ENCODE data around the gene PLBD2.

Gene PLBD2

GRCh38 chr12:113428482-113428881, 70.1 kb downstream of the PLBD2 start:
- H4K20me1 ChIP-seq (ENCODE audit: insufficient read depth, low read length): no peaks in the 10 kb centered on the region
- H3K79me2 ChIP-seq (ENCODE audit: insufficient read depth, low read length): no peaks in the 10 kb centered on the region
- no peaks in the 10 kb centered on the region for H3K36me3 ChIP-seq (ENCODE audit: insufficient read depth, low read length)
- ATAC-seq (ENCODE audit: insufficient read depth, low read depth) (no peak), DNase-seq (no peak)
- H3K9me3 ChIP-seq (ENCODE audit: insufficient read depth, low read length, severe bottlenecking): no peaks in the 10 kb centered on the region
- H3K4me2 ChIP-seq (ENCODE audit: insufficient read depth, low read length): no peak overlapping the region
- TF ChIP-seq CTCF (IDR thresholded peaks at IDR 0.05; ENCODE audit: borderline replicate concordance, extremely low read depth, low read length, poor library complexity, severe bottlenecking) (no peak), EZH2 (IDR thresholded peaks at IDR 0.05; ENCODE audit: borderline replicate concordance, low read depth, low read length, severe bottlenecking) (no peak)
- no peaks in the 10 kb centered on the region for H3K4me1 ChIP-seq (ENCODE audit: insufficient read depth, low read length)
- H3K4me3 ChIP-seq (ENCODE audit: low read depth in 1 of 2, low read length in 2 of 2): no peak overlapping the region
- no peak overlapping the region for H3K27ac ChIP-seq (ENCODE audit: low read length)
- H3K9ac ChIP-seq (ENCODE audit: low read depth, low read length): no peak overlapping the region
- no peaks in the 10 kb centered on the region for H3K27me3 ChIP-seq (ENCODE audit: insufficient read depth, low read length, poor library complexity)
- H2AFZ ChIP-seq (ENCODE audit: low read depth, low read length): no peak overlapping the region

- no peak for ATAC-seq (ENCODE audit: insufficient read depth, low read depth)
- Histone ChIP-seq H3K9me3 (ENCODE audit: insufficient read depth, low read length, severe bottlenecking) (no peaks in the 10 kb centered on the region), H3K4me1 (ENCODE audit: insufficient read depth, low read length) (no peaks in the 10 kb centered on the region), H3K27me3 (ENCODE audit: insufficient read depth, low read length, poor library complexity) (no peaks in the 10 kb centered on the region), H3K4me3 (ENCODE audit: low read depth in 1 of 2, low read length in 2 of 2) (no peak overlapping the region), H3K36me3 (ENCODE audit: insufficient read depth, low read length) (no peaks in the 10 kb centered on the region), H3K9ac (ENCODE audit: low read depth, low read length) (no peak overlapping the region), H2AFZ (ENCODE audit: low read depth, low read length) (no peak overlapping the region), H3K79me2 (ENCODE audit: insufficient read depth, low read length) (no peaks in the 10 kb centered on the region), H4K20me1 (ENCODE audit: insufficient read depth, low read length) (no peaks in the 10 kb centered on the region), H3K4me2 (ENCODE audit: insufficient read depth, low read length) (no peak overlapping the region), H3K27ac (ENCODE audit: low read length) (no peak overlapping the region)
- no peak for DNase-seq
- TF ChIP-seq CTCF (IDR thresholded peaks at IDR 0.05; ENCODE audit: borderline replicate concordance, extremely low read depth, low read length, poor library complexity, severe bottlenecking): no peak
- no peak for TF ChIP-seq EZH2 (IDR thresholded peaks at IDR 0.05; ENCODE audit: borderline replicate concordance, low read depth, low read length, severe bottlenecking)
Observed at GRCh38 chr12:113432986-113433385, 74.6 kb downstream of the PLBD2 start.

GRCh38 chr12:113435367-113435766, 77.0 kb downstream of the PLBD2 start:
- Histone ChIP-seq H3K27ac (ENCODE audit: low read length) (no peak overlapping the region), H3K79me2 (ENCODE audit: insufficient read depth, low read length) (no peaks in the 10 kb centered on the region), H3K9ac (ENCODE audit: low read depth, low read length) (no peak overlapping the region), H3K4me1 (ENCODE audit: insufficient read depth, low read length) (no peaks in the 10 kb centered on the region), H3K4me2 (ENCODE audit: insufficient read depth, low read length) (no peak overlapping the region), H3K4me3 (ENCODE audit: low read depth in 1 of 2, low read length in 2 of 2) (no peak overlapping the region), H3K36me3 (ENCODE audit: insufficient read depth, low read length) (no peaks in the 10 kb centered on the region), H4K20me1 (ENCODE audit: insufficient read depth, low read length) (no peaks in the 10 kb centered on the region), H3K9me3 (ENCODE audit: insufficient read depth, low read length, severe bottlenecking) (no peaks in the 10 kb centered on the region), H2AFZ (ENCODE audit: low read depth, low read length) (no peak overlapping the region), H3K27me3 (ENCODE audit: insufficient read depth, low read length, poor library complexity) (no peaks in the 10 kb centered on the region)
- TF ChIP-seq EZH2 (IDR thresholded peaks at IDR 0.05; ENCODE audit: borderline replicate concordance, low read depth, low read length, severe bottlenecking): no peak
- no peak for TF ChIP-seq CTCF (IDR thresholded peaks at IDR 0.05; ENCODE audit: borderline replicate concordance, extremely low read depth, low read length, poor library complexity, severe bottlenecking)
- DNase-seq (no peak), ATAC-seq (ENCODE audit: insufficient read depth, low read depth) (no peak)

GRCh38 chr12:113436586-113436985, 78.2 kb downstream of the PLBD2 start:
- Histone ChIP-seq H3K79me2 (ENCODE audit: insufficient read depth, low read length) (no peaks in the 10 kb centered on the region), H3K4me3 (ENCODE audit: low read depth in 1 of 2, low read length in 2 of 2) (no peak overlapping the region), H2AFZ (ENCODE audit: low read depth, low read length) (no peak overlapping the region), H3K27ac (ENCODE audit: low read length) (no peak overlapping the region), H3K9ac (ENCODE audit: low read depth, low read length) (no peak overlapping the region), H3K9me3 (ENCODE audit: insufficient read depth, low read length, severe bottlenecking) (no peaks in the 10 kb centered on the region), H4K20me1 (ENCODE audit: insufficient read depth, low read length) (no peaks in the 10 kb centered on the region), H3K4me1 (ENCODE audit: insufficient read depth, low read length) (no peaks in the 10 kb centered on the region), H3K27me3 (ENCODE audit: insufficient read depth, low read length, poor library complexity) (no peaks in the 10 kb centered on the region), H3K36me3 (ENCODE audit: insufficient read depth, low read length) (no peaks in the 10 kb centered on the region), H3K4me2 (ENCODE audit: insufficient read depth, low read length) (no peak overlapping the region)
- ATAC-seq (ENCODE audit: insufficient read depth, low read depth): no peak
- no peak for DNase-seq
- TF ChIP-seq CTCF (IDR thresholded peaks at IDR 0.05; ENCODE audit: borderline replicate concordance, extremely low read depth, low read length, poor library complexity, severe bottlenecking): no peak
- TF ChIP-seq EZH2 (IDR thresholded peaks at IDR 0.05; ENCODE audit: borderline replicate concordance, low read depth, low read length, severe bottlenecking): no peak
